HEK293 (cell line): Measurements from ENCODE around the gene BORCS6.

Experiments used
- BCL11A ChIP-seq: fragments of 450-650 bp; formaldehyde crosslinking; IDR thresholded peaks from 2 replicates; pipeline ENCODE4 v1.5.1; 2016; ENCODE audit warnings: low read depth, missing biosample characterization, missing genetic modification characterization
- GFI1B ChIP-seq: fragments of 450-650 bp; formaldehyde crosslinking; IDR thresholded peaks from 2 replicates; pipeline ENCODE4 v1.5.1; 2016; ENCODE audit warnings: missing biosample characterization, missing genetic modification characterization
- HOXA7 ChIP-seq: sonication (generic); formaldehyde crosslinking; IDR thresholded peaks from 2 replicates; pipeline ENCODE4 v1.8.1; 2022; ENCODE audit warnings: missing genetic modification reagents, borderline replicate concordance
- KLF10 ChIP-seq: fragments of 450-650 bp; IDR thresholded peaks from 2 replicates; pipeline ENCODE4 v1.5.1; 2018; ENCODE audit warnings: missing biosample characterization, mild to moderate bottlenecking, missing genetic modification characterization
- KLF8 ChIP-seq: fragments of 450-650 bp; formaldehyde crosslinking; IDR thresholded peaks from 2 replicates; pipeline ENCODE4 v1.5.1; 2016; ENCODE audit warnings: missing biosample characterization, missing genetic modification characterization
- PRDM10 ChIP-seq: fragments of 450-650 bp; formaldehyde crosslinking; IDR thresholded peaks from 2 replicates; pipeline ENCODE4 v1.5.1; 2016; ENCODE audit warnings: missing biosample characterization, missing genetic modification characterization
- SETDB1 ChIP-seq: IDR thresholded peaks from one replicate; pipeline ENCODE4 v1.6.1; 2017; ENCODE audit warnings: mild to moderate bottlenecking, low read length, moderate library complexity, mixed read lengths; ENCODE audit not compliant: insufficient read length
- SP2 ChIP-seq: fragments of 450-650 bp; formaldehyde crosslinking; IDR thresholded peaks from 2 replicates; pipeline ENCODE4 v1.5.1; 2016; ENCODE audit warnings: missing biosample characterization, missing genetic modification characterization
- ZBTB20 ChIP-seq: fragments of 450-650 bp; formaldehyde crosslinking; IDR thresholded peaks from 2 replicates; pipeline ENCODE4 v1.5.1; 2016; ENCODE audit warnings: missing biosample characterization, missing genetic modification characterization
- ZBTB21 ChIP-seq: fragments of 450-650 bp; formaldehyde crosslinking; IDR thresholded peaks from 2 replicates; pipeline ENCODE4 v1.5.1; 2017; ENCODE audit warnings: missing biosample characterization, missing genetic modification characterization
- ZBTB48 ChIP-seq: fragments of 450-650 bp; formaldehyde crosslinking; IDR thresholded peaks from 2 replicates; pipeline ENCODE4 v1.5.1; 2016; ENCODE audit warnings: missing biosample characterization, missing genetic modification characterization
- ZNF138 ChIP-seq: fragments of 450-650 bp; formaldehyde crosslinking; IDR thresholded peaks from 2 replicates; pipeline ENCODE4 v1.5.1; 2016; ENCODE audit warnings: missing biosample characterization, missing genetic modification characterization, borderline replicate concordance
- ZNF146 ChIP-seq: fragments of 450-650 bp; formaldehyde crosslinking; IDR thresholded peaks from 2 replicates; pipeline ENCODE4 v1.5.1; 2016; ENCODE audit warnings: missing biosample characterization, missing genetic modification characterization
- ZNF555 ChIP-seq: fragments of 450-650 bp; formaldehyde crosslinking; conservative IDR thresholded peaks from 2 replicates; pipeline ENCODE4 v1.5.1; 2017; ENCODE audit warnings: missing biosample characterization, mild to moderate bottlenecking, missing genetic modification characterization, inconsistent platforms
- ZNF639 ChIP-seq: fragments of 450-650 bp; formaldehyde crosslinking; IDR thresholded peaks from 2 replicates; pipeline ENCODE4 v1.5.1; 2016; ENCODE audit warnings: missing biosample characterization, missing genetic modification characterization
- ZNF701 ChIP-seq: fragments of 450-650 bp; formaldehyde crosslinking; IDR thresholded peaks from 2 replicates; pipeline ENCODE4 v1.5.1; 2016; ENCODE audit warnings: missing biosample characterization, missing genetic modification characterization
- ZNF704 ChIP-seq: fragments of 450-650 bp; formaldehyde crosslinking; IDR thresholded peaks from 2 replicates; pipeline ENCODE4 v1.5.1; 2016; ENCODE audit warnings: missing biosample characterization, missing genetic modification characterization
- ZNF837 ChIP-seq: fragments of 450-650 bp; formaldehyde crosslinking; IDR thresholded peaks from 2 replicates; pipeline ENCODE4 v1.5.1; 2016; ENCODE audit warnings: missing biosample characterization, missing genetic modification characterization
- ZSCAN5A ChIP-seq: fragments of 450-650 bp; formaldehyde crosslinking; IDR thresholded peaks from 2 replicates; pipeline ENCODE4 v1.5.1; 2016; ENCODE audit warnings: missing biosample characterization, missing genetic modification characterization
- TF ChIP-seq, protein P1 (sequence below): fragments of 450-650 bp; formaldehyde crosslinking; IDR thresholded peaks from 2 replicates; pipeline ENCODE4 v1.5.1; 2016; ENCODE audit warnings: missing biosample characterization, missing genetic modification characterization
- TF ChIP-seq, protein P2 (sequence below): fragments of 450-650 bp; formaldehyde crosslinking; IDR thresholded peaks from 2 replicates; pipeline ENCODE4 v1.5.1; 2016; ENCODE audit warnings: missing biosample characterization, missing genetic modification characterization
- TF ChIP-seq, protein P3 (sequence below): fragments of 450-650 bp; formaldehyde crosslinking; IDR thresholded peaks from 2 replicates; pipeline ENCODE4 v1.5.1; 2017; ENCODE audit warnings: missing biosample characterization, missing genetic modification characterization
- TF ChIP-seq, protein P4 (sequence below): fragments of 450-650 bp; formaldehyde crosslinking; IDR thresholded peaks from 2 replicates; pipeline ENCODE4 v1.5.1; 2016; ENCODE audit warnings: missing biosample characterization, missing genetic modification characterization

Gene BORCS6

GRCh38 chr17:8189711-8190477 is at the start of gene BORCS6 (continued):
- TF ChIP-seq, protein P1, sequence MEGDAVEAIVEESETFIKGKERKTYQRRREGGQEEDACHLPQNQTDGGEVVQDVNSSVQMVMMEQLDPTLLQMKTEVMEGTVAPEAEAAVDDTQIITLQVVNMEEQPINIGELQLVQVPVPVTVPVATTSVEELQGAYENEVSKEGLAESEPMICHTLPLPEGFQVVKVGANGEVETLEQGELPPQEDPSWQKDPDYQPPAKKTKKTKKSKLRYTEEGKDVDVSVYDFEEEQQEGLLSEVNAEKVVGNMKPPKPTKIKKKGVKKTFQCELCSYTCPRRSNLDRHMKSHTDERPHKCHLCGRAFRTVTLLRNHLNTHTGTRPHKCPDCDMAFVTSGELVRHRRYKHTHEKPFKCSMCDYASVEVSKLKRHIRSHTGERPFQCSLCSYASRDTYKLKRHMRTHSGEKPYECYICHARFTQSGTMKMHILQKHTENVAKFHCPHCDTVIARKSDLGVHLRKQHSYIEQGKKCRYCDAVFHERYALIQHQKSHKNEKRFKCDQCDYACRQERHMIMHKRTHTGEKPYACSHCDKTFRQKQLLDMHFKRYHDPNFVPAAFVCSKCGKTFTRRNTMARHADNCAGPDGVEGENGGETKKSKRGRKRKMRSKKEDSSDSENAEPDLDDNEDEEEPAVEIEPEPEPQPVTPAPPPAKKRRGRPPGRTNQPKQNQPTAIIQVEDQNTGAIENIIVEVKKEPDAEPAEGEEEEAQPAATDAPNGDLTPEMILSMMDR, result peak; percentile 88
- TF ChIP-seq ZSCAN5A (tag by site-specific recombination) (peak; percentile 28; the same call in 1 of the 2 replicates), ZNF704 (tag by site-specific recombination) (no peak), ZNF146 (tag by site-specific recombination) (0 out of 2 replicates have a peak, but pooled peaks have one; percentile 20), ZNF639 (no peak; the same call in 1 of the 2 replicates), ZNF837 (tag by site-specific recombination) (no peak), ZNF555 (tag by site-specific recombination) (no peak), KLF8 (tag by site-specific recombination) (peak; percentile 80), HOXA7 (no peak), ZBTB21 (tag by site-specific recombination) (no peak), BCL11A (tag by site-specific recombination) (peak; percentile 69; the same call in 1 of the 2 replicates), ZNF701 (tag by site-specific recombination) (no peak), PRDM10 (peak; percentile 98), KLF10 (tag by site-specific recombination) (peak; percentile 82), GFI1B (tag by site-specific recombination) (no peak), ZNF138 (tag by site-specific recombination) (no peak), SP2 (tag by site-specific recombination) (peak; percentile 97), ZBTB48 (tag by site-specific recombination) (peak; percentile 36; the same call in 1 of the 2 replicates), ZBTB20 (peak; percentile 55; the same call in 1 of the 2 replicates), SETDB1 (no peak)
- TF ChIP-seq, protein P2, sequence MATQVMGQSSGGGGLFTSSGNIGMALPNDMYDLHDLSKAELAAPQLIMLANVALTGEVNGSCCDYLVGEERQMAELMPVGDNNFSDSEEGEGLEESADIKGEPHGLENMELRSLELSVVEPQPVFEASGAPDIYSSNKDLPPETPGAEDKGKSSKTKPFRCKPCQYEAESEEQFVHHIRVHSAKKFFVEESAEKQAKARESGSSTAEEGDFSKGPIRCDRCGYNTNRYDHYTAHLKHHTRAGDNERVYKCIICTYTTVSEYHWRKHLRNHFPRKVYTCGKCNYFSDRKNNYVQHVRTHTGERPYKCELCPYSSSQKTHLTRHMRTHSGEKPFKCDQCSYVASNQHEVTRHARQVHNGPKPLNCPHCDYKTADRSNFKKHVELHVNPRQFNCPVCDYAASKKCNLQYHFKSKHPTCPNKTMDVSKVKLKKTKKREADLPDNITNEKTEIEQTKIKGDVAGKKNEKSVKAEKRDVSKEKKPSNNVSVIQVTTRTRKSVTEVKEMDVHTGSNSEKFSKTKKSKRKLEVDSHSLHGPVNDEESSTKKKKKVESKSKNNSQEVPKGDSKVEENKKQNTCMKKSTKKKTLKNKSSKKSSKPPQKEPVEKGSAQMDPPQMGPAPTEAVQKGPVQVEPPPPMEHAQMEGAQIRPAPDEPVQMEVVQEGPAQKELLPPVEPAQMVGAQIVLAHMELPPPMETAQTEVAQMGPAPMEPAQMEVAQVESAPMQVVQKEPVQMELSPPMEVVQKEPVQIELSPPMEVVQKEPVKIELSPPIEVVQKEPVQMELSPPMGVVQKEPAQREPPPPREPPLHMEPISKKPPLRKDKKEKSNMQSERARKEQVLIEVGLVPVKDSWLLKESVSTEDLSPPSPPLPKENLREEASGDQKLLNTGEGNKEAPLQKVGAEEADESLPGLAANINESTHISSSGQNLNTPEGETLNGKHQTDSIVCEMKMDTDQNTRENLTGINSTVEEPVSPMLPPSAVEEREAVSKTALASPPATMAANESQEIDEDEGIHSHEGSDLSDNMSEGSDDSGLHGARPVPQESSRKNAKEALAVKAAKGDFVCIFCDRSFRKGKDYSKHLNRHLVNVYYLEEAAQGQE, result no peak
- TF ChIP-seq, protein P3, sequence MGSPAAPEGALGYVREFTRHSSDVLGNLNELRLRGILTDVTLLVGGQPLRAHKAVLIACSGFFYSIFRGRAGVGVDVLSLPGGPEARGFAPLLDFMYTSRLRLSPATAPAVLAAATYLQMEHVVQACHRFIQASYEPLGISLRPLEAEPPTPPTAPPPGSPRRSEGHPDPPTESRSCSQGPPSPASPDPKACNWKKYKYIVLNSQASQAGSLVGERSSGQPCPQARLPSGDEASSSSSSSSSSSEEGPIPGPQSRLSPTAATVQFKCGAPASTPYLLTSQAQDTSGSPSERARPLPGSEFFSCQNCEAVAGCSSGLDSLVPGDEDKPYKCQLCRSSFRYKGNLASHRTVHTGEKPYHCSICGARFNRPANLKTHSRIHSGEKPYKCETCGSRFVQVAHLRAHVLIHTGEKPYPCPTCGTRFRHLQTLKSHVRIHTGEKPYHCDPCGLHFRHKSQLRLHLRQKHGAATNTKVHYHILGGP, result no peak
- TF ChIP-seq, protein P4, sequence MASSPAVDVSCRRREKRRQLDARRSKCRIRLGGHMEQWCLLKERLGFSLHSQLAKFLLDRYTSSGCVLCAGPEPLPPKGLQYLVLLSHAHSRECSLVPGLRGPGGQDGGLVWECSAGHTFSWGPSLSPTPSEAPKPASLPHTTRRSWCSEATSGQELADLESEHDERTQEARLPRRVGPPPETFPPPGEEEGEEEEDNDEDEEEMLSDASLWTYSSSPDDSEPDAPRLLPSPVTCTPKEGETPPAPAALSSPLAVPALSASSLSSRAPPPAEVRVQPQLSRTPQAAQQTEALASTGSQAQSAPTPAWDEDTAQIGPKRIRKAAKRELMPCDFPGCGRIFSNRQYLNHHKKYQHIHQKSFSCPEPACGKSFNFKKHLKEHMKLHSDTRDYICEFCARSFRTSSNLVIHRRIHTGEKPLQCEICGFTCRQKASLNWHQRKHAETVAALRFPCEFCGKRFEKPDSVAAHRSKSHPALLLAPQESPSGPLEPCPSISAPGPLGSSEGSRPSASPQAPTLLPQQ (tag by site-specific recombination), result peak; percentile 72; the same call in 1 of the 2 replicates
